ENCODE measurements around the gene ZKSCAN5.
A peak's percentile ranks its signal among the peaks of the same experiment; 100 is the strongest.
"Not testable (repeated sequence)": the region's sequence is repeated elsewhere in the genome, so short reads cannot be mapped to it uniquely, and the experiment has no call there.

Gene ZKSCAN5

GRCh38 chr7:99497766-99498545 lies 6.5 kb upstream of the ZKSCAN5 start:
- TF ChIP-seq, protein P1, sequence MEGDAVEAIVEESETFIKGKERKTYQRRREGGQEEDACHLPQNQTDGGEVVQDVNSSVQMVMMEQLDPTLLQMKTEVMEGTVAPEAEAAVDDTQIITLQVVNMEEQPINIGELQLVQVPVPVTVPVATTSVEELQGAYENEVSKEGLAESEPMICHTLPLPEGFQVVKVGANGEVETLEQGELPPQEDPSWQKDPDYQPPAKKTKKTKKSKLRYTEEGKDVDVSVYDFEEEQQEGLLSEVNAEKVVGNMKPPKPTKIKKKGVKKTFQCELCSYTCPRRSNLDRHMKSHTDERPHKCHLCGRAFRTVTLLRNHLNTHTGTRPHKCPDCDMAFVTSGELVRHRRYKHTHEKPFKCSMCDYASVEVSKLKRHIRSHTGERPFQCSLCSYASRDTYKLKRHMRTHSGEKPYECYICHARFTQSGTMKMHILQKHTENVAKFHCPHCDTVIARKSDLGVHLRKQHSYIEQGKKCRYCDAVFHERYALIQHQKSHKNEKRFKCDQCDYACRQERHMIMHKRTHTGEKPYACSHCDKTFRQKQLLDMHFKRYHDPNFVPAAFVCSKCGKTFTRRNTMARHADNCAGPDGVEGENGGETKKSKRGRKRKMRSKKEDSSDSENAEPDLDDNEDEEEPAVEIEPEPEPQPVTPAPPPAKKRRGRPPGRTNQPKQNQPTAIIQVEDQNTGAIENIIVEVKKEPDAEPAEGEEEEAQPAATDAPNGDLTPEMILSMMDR (IDR thresholded peaks at IDR 0.05): no peak
- no peak for DNase-seq (ENCODE audit: low spot score)
- peak overlapping the region; percentile 83 for H3K4me3 ChIP-seq
- H3K27ac ChIP-seq: no peak overlapping the region

GRCh38 chr7:99498546-99498944 lies 5.9 kb upstream of the ZKSCAN5 start:
- TF ChIP-seq, protein P1 (IDR thresholded peaks at IDR 0.05): no peak
- Histone ChIP-seq H3K4me3 (peak overlapping the region; percentile 83), H3K27ac (no peak overlapping the region)
- no peak for DNase-seq (ENCODE audit: low spot score)

DNA sequence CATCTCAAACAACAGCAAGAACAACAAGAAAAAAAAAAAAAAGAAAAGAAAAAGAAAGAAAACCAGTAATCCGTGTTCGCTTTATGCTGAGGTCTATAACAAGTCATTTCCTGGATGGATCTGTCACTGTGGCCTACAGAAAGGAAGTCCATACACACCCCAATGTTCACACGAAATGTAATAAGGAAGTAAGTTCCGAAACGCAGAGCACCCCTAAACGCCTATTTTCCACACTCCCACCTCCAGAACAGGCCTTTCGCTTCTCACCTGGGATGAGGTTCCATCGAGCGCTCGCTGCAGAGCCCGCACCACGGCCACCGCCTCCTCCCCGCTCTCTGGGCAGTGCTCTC lies 5.1 kb upstream of the ZKSCAN5 start:
- TF ChIP-seq, protein P1 (IDR thresholded peaks at IDR 0.05): no peak
- H3K4me3 ChIP-seq: peak overlapping the region; percentile 83
- DNase-seq (ENCODE audit: low spot score): no peak
- peak overlapping the region; percentile 87 to 90 for H3K27ac ChIP-seq

DNA sequence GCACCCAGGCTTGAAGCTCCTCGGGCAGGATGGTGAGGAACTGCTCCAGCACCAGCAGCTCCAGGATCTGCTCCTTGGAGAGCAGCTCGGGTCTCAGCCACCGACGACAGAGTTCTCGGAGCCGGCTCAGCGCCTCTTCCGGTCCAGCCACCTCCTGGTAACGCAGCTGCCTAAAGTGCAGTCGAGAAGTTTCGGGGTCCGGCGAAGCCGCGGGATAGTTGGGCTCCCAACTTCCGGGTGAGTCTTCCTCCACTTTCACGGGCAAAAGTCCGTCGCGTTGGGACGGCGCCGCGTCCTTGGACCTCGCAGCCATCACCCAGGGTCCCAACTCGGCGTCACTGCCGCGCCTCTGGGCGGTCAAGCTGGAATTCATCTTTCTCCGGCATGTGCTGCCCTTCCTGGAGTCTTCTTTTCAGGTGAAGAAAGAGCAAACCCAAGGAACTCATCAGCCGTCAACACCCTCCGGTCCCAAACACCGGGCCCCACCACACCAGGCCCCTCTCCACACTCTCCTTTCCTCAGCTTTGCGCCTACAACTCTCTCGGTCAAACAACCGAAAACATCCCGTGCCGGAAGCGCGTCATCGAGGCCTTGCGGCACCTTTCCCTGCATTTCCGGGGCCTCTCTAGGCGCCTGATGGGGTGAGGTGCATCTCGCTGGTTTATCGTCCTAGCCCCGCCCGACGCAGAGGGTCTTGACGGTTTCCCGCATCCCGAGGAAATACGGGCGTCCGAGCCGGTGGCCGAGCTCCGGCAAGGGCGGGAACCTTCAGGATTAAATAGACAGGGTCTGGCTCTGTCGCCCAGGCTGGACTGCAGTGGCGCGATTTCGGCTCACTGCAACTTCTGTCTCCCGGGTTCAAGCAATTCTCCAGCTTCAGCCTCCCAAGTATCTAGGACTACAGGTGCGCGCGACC lies 4.5 kb upstream of the ZKSCAN5 start, which contains the start of gene ZNF394:
ZNF394 (minus strand) TSS at position 561 of the 916 bp plus-strand sequence; CDS start at position 373, 188 bp downstream.
- Histone ChIP-seq H3K4me3 (peak within 1 kb of the TSS; percentile 83), H3K27ac (peak within 1 kb of the TSS; percentile 87 to 90)
- DNase-seq (ENCODE audit: low spot score): peak; percentile 91
- TF ChIP-seq, protein P1 (IDR thresholded peaks at IDR 0.05): no peak

- Histone ChIP-seq H3K27ac (peak overlapping the region; percentile 87 to 90), H3K4me3 (peak overlapping the region; percentile 83)
- DNase-seq (ENCODE audit: low spot score): no peak
- TF ChIP-seq, protein P1 (IDR thresholded peaks at IDR 0.05): no peak
Observed at GRCh38 chr7:99500637-99501009, 3.8 kb upstream of the ZKSCAN5 start.

DNA sequence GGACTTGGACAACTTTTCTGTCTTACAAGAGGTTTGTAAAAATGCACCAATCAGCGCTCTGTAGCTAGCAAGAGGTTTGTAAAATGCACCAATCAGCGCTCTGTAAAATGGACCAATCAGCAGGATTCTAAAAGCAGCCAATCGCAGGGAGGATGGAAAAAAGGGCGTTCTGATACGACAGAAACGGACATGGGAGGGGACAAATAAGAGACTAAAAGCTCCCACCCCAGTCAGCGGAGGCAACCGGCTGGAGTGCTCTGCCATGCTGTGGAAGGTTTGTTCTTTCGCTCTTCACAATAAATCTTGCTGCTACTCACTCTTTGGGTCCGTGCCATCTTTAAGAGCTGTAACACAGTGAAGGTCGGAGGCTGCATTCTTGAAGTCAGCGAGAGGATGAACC lies 3.2 kb upstream of the ZKSCAN5 start:
- peak overlapping the region; percentile 83 for H3K4me3 ChIP-seq
- not testable (repeated sequence) for DNase-seq (ENCODE audit: low spot score); H3K27ac ChIP-seq

DNA sequence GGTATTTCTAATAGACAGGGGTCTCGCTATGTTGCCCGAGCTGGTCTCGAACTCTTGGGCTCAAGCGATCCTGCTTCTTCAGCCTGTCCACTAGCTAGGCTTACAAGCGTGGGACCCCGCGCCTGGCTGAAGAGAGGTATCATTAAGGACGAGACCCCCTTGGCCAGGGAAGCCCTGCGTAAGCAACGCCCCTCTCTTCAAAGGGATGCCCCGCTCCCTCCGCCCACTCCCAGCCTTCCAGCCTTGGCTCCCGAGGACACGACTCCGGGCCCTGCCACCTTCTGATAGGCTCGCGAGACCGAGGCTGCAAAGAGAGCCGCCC lies 220 bp upstream of the ZKSCAN5 start:
- DNase-seq (ENCODE audit: low spot score): peak; percentile 100
- peak overlapping the region; percentile 80 to 98 for H3K27ac ChIP-seq

More for the DNA sequence above, 220 bp upstream of the ZKSCAN5 start:
- TF ChIP-seq, protein P1 (IDR thresholded peaks at IDR 0.05): no peak
- peak overlapping the region; percentile 94 for H3K4me3 ChIP-seq
